HG03135 (cell line): ENCODE results near the gene MED27.

Experiments
- ATAC-seq: cut with Tn5 transposase; IDR thresholded peaks from one replicate; pipeline ENCODE4 v1.9.1; 2021; ENCODE audit warnings: mild to moderate bottlenecking, moderate library complexity; ENCODE audit not compliant: unreplicated experiment

MED27 gene

DNA sequence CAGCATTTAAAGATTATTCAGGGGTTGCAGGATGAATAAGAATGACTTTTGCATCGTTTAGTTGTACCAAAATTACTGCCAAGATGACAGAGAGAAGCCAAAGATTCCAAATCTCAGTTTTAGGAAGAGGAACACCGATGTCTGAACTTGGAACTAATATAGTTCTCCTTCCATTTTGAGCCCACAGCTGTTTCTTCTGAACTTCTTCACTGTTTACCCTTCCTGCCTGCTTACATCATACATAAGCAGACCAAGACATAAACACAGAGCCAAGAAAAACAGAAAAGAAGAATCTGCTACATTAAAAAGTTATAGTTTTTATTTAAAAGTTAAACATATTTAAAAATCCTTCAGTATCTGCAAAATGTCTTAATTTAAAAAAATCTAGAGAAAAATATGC is 192.8 kb downstream of the MED27 start:
- no peak for ATAC-seq

DNA sequence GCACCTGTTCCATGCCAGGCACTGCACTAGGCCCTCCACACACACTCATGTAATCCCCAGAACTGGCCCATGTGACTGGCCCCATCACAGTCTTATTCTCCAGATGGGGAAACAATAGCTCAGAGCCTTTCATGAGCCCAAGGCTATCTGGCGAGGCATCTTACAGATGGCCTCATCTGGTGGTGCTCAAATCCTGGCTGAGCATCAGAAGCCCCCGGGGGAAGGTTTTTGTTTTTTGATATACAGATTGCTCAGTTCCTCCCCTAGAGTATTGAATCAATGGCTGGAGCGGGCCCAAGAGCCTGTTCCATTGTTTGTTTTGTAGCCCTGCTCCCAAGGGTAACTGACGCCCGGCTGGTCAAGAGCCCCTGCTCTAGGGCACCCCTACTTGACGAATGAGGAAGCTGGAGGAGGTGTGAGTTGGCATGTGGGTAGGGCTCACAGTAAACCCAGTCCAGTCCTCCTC is 194.5 kb downstream of the MED27 start:
- ATAC-seq, result no peak

DNA sequence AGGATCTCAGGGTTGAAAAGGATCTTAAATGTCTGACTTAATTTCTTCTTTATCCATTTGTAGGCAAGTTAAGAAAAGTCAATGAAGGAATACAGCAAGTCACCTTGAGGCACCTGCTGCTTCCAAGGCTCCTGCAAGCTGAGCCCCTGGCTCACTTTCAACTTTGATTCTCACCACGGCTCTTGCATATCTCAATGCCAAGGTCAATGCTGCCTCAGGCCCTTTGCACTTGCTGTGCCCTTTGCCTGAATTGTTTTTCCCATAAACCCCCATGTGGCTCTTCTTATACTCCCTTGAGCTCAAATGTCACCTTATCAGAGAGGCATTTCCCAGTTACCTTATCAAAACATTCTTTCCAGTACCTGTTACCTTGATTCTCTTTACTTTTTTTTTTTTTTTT is 195.4 kb downstream of the MED27 start:
- no peak for ATAC-seq

DNA sequence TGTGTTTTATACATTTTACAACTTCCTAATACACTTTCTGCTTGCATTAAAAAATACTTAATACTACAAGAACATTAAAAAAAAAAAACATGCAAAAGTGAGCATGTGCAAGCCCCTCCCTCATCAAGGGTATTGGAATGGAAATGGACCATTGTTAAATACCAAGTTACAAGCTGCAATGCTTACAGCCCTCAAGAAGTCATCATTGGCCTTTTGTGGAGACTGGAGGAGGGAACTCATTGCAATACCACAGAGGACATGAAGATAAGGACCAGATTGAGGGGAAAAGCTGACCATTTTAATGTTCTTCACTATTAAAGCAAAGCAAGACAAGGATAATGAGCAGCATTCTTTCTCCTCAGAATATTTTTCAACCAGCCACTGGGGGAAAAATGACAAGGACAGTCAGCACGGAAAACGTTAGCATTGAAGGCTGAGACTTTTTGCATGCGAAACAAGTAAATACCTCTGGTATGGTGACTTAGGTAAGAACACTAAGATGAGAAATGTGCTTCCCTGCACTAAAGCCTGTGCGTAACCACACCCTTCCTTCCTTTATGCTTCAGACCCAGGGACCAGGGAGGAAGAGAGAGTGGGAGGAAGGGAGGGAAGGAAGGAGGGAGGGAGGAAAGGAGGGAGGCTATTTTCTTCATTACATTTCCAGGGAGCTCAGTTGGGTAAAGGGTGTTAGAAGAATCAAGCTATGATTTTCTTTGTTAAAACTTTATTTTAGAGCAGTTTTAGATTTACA is 198.7 kb downstream of the MED27 start:
- no peak for ATAC-seq

DNA sequence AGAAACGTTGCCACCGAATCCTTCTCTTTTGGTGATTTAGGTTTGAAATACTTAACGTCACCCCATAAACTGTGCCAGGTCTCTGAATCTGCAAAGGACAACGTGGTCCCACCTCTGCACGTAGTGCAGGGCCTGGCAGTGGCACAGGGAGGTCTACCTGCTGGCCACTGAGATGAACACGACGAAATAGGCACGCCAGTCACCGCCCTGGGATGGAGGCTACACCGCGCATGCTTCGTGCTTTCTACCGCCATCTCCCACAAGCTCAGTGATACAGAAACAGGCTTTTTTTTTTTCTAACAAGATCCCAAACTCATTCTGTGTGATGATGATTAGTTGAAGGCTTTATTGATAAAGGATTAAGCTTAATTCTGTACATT is 199.8 kb downstream of the MED27 start:
- no peak for ATAC-seq

DNA sequence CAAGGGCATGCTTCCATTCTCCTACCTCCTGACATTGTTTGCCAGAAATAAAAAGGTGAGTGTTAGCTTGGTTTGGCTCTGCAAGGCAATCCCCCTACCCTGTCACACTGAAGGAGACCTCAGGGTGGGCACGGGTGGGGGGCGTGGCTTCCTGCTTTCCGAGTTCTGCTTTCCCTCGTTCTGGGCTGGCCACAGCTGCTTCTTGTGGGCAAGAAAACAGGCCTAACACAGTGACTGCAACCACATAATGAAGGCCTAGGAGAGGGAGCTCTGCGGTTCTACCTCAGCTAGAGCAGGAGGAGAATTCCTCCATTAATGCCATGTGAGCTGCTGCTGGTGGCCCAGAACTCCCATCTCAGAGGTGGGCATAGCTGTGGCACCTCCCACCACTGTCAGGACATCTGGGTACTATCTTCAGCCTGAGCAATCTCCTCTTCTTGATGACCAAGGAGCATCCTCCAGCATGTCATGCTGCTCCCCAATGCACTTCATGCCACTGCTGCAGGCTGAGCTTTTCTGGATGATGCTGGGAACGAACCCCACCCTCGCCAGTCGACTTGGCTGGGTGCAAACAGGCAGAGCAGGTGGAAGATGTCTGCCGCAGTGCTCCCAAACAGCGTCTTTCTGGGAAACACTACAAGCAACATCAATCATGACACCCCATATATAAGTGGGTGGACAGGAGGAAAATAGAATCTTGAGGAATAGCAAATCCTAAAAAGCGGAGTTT is 200.3 kb downstream of the MED27 start:
- no peak for ATAC-seq

DNA sequence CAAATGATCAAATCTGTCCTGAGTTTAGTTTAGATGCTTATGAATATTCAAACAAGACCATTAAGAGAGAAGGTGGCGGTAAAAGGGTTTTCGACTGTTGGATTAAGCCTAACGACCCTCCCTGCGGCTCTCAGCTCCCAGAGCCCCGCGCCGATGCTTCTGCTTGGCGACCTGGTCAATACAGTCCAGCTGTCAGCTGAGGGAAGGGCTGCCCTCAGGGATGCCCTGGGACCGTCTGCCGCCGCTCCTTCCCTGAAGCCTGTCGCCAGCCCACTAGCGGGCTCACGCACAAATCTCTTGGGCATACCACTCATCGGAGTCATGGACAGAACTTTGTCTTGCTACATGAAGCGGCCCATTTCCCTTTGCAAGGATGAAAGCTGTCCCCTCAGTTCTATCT is 203.2 kb downstream of the MED27 start:
- no peak for ATAC-seq

DNA sequence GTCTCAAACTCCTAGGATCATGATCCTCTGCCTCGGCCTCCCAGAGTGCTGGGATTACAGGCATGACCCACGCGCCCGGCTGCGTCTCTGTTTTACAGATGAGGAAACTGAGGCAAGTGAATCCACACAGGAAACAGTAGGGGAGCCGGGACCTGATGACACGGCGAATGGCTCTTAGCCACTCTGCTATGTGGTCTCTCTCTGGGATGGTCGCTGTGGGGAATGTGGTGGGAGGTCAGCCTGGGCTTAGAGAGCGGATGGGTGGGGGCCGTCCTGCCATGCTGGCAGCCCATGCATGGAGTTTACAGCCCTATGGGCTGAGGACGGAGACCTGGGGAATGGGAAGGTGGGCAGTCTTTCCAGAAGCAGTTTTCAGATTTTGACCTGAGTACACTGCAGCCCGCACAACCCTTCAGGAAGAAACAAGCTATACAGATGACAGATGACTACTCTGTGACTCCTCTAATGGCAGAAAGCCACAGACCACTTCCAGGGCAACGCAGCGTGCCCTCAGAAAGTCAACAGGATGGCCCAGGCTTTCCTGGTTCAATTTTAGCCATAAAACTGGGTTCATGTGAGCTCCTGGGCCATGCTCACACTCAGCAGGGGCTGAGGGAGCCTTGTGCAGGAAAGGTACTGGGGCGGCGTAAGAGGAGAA is 203.7 kb downstream of the MED27 start:
- no peak for ATAC-seq

DNA sequence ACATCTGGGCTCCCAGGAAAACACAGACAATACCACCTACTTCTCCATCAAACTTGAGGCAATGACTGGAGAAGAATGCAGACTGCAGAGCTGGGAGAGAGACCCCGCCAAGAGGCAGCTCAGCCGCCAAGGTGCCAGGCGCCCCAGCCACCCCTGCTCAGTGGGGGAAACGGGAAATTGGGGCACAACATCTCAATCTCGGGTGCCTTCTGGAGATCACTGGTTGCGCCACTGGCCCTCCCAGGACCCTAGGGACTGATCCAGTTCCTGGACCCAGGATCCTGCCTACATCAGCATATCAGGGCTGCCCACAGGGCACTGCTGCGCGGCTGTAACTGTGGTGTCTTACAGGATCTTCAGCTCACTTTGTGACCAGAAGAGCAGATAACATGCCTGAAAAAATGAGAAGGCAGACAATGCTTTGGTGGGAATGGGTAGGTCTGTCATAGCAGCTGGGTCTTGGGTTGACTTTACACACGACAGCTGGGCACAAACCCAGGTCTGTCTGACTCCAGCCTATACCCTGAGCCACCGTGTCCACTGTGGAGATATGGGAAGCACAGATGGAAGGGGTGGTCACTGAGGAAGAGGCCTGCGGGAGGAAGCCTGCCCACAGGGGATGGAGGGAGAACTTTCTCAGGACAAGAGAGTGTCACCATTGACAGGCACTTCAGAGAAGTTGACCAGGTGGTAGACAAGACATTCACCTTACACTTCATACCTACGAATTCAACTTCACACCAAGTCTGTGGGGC is 204.6 kb downstream of the MED27 start:
- no peak for ATAC-seq

DNA sequence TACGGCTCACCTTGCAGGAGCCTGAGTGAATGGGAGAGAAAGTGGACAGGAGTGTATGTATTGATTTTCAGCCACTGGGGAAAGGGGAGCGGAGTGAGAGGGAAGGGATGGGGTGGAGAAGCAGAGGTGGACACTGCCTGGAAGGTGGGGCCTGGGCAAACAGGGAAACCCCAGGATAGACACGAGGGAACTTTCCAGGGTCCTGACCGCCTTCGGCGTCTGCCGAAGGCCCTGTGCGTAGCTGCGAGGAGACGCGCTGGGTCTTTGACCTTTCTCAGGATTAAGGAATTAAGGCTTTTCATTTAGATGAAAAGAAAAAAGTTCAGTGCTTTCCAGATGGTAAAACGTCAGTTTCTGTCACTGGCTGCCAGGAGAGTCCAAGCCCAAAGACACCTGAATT is 205.2 kb downstream of the MED27 start:
- no peak for ATAC-seq

DNA sequence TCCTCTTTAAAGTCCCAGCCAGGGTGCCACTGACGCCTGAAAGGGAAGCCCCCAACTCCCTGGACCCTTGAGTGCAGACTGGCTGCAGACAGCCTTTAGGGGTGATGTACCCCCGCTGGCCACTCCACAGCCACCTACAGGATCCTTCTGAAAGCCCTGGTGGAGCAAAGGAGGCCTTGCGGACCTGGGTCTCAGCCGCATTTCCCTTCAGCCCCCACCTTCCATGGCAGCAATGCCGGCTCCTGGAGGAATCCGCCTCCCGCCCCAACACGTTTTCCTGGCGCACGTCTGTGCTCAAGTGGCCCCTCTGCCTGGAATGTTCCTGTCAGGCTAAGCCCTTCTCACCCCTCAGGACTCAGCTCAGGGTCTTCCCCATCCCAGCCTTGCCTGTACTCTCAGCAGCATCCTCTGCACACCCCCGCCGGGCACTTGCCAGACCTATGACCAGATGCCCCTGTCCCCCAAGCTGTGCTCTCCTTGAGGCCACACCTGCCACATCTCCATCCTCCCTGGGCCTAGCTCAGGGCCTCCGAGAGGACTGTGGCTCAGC is 205.7 kb downstream of the MED27 start:
- no peak for ATAC-seq

DNA sequence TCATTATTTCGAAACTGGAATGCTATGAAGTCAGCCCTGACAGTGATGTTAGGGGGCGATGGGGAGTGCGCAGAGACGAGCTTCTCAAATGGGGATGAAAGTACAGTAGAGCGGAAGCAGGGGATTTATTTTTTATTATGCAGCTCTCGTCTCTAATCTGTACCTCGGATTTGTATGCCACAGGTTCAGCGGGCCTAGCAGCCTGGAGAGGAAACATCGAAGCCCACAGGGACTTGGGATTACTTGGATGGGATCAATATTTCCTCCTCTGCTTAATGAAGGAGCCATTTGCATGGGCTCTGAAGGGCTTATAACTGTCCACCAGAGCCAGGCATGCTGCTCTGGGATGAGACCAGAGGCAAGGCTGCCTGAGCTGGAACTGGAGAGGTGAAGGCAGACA is 206.3 kb downstream of the MED27 start:
- ATAC-seq, result no peak

DNA sequence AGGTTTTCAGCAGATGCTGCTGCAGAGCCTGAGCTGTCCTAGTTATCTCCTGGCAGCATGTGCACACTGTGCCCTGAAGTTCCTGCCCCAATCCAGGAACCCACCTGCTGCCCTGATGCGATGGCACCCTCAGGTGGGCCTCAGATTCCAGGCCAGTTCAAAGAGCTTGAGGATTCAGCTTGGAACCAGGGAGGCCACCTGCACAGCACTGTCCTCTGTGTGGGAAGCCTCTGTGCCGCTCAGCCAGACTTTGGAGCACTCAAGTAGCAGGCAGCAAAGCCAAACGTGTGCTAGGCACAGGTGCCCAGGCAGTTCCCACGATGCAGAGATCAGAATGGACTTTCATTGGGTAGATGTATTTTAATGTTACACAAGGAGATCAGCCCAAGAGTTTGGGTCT is 207.0 kb downstream of the MED27 start:
- ATAC-seq, result no peak

DNA sequence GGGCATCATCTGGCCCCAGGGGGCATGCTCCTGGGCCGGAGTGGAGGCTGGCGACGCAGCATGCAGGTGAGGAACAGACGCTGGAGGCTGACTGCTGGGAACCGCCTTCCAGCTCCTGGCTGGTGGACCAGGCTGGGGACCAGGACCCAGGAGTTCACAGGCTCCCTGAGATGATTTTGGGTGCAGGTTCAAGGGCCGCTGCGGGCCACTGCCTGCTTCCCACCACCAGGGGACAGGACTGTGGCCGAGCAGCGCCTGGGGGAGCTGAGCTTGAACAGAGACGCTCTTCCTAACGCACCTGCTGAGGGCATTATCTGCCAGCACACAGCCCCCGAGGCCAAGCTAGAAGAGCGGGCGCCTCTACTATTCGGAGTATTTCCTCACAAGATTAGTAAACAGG is 207.7 kb downstream of the MED27 start:
- no peak for ATAC-seq

DNA sequence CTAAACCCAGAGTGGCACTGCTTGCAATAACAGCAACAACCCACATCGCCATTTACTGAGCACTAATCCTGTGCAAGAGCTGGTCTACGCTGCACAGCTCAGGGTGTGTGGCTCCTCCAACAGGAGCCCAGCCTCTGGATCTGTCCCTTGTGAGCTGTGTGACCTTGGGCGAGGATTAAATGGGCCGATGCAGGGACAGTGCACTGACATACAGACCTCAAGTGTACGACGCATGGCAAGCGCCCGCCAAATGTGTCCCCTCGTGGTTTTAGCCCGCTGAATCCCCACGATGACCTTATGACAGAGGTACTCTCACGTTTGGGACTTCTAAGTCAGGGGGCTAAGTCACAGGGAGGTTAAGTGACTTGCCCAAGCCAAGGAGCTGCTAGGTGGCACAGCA is 209.5 kb downstream of the MED27 start:
- ATAC-seq, result no peak

DNA sequence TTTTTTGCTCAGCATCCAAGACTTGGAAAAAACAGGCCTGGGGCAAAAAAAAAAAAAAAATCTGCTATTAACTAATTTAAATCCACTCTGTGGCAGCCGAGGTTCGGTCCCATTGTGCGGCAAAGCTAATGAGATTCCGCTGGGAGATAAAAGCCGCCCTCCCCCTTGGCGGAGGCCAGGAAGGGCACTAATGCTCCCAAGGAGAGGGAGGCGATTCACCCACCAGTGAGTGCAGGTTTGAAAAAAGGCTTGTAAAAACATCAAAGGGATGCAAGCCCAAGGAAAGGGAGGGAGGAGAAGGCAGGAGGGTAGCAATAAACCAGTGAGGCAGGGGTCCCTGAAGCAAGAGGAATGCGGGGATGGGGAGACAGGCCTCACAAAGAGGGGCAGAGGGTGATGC is 210.3 kb downstream of the MED27 start:
- no peak for ATAC-seq

DNA sequence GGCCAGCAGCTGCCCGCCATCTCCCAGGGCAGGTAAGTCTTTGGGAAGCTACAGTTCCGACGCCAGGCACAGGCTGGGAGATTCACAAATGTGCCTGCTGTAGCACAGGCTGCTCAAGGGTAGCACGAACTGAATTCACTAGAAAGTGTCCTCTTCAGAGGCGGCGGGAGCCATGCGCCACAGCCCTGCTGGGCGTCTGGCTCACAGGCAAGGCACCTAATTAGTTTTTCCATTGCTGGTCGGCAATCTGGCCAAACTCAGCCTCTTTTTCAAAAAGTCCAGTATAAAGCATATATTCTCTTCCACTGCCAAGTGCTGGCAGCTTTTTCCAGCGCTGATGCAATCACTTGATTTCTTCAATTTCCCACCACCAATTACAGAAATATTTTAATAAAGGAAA is 210.9 kb downstream of the MED27 start:
- no peak for ATAC-seq

DNA sequence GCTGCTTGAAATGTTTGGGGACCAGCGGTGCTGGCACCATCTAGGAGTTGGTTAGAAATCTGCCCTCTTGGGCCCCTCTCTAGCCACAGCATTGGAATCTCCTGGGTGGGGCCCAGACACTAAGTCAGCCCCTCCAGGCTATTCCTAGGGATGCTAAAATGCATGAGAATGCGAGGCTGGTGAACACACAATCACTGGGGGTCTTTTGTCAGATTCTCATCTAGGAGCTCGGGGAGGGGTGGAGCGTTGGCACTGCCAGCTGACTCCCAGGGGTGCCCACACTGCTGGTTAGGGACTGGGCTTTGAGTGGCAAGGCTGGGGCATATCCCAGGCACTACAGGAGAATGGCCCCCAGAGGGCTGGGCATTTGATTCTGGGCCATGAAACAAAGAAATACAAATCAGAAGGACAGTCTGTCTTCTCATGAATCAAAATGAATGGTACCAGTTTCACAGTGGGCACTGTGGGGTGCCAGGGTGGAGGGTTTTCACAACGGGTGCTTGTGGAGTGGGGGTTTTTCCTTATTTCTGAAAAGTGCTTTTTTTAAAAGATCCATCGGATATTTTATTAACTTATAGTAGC is 212.0 kb downstream of the MED27 start:
- ATAC-seq, result no peak

DNA sequence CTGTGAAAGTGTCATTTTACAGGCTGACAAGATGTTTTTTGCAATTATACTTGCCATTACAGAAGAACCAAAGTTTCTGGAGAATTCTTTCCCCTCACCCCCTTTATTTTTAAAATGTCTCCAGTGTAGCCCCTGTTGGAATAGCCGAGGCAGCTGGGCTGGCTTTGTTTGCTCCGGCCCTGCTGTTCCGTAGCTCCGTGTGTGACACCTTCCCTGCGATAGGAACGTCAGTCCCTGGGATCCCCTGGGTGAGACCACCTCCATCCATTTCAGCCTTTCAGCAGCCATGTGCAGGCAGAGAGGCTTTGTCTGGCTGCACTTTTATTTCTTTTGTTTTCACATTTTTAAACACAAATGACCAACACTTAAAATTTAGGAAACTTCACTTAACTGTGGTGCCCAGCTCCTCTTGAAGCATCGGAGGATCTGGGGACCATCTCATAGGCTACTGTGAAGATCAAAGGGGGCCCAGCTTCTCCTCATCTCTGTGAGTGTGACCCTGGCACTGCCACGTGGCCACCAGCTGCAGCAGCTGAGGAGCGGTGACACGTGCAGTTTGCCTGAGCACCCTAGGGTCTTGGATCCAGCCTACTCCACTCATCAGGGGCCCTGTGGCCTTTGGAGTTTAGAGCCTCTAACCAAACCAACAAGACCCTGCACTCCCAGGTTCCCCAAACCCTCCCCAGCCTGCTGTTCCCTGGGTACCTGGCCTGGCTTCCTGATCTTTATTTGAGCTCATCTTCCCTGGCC is 214.0 kb downstream of the MED27 start:
- no peak for ATAC-seq

DNA sequence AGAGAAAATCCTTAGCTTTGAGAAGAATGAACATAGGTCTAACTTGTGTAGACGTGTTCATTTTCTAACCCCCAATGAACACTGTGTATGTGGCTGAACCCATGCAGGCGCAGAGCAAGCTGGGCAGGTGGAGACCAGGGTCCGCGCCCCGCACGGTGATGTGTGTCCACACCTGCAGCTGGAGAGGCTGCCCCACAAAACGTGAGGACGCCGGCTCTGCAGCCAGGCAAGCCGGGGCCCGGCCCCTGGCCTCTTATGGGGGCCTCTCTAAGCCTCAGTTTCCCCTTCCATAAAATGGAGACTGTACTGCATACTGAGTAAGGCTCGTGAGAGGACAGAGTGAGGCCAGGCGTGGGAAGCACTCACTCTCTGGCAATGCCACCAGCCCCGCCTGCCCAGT is 215.1 kb downstream of the MED27 start:
- no peak for ATAC-seq
